GM12878 (cell line): ENCODE measurements around the gene DENND1A. TPM values are rescaled to one million over a fixed set of nuclear protein-coding genes. Genes with fewer than 3 reads are reported as not detected.

Experiments used
- CBX3 ChIP-seq: fragments of 200-600 bp; sonication (generic); IDR thresholded peaks from 2 replicates; pipeline ENCODE4 v1.6.1; 2016; ENCODE audit warnings: low read depth, borderline replicate concordance
- CREB1 ChIP-seq: IDR thresholded peaks from 2 replicates; pipeline ENCODE4 v1.6.1; 2012; ENCODE audit warnings: low read depth, mild to moderate bottlenecking, inconsistent platforms
- CREM ChIP-seq: IDR thresholded peaks from 2 replicates; pipeline ENCODE4 v1.6.1; 2014; ENCODE audit warnings: antibody characterized with exemption, low read depth
- NFYB ChIP-seq: IDR thresholded peaks from 2 replicates; pipeline ENCODE4 v1.6.1; 2011; ENCODE audit warnings: low read depth, mild to moderate bottlenecking, low read length, improper control_type of control experiment, moderate library complexity; ENCODE audit not compliant: insufficient read depth
- PKNOX1 ChIP-seq: fragments of 450-650 bp; IDR thresholded peaks from 2 replicates; pipeline ENCODE4 v1.6.1; 2016; ENCODE audit warnings: mild to moderate bottlenecking
- RCOR1 ChIP-seq: conservative IDR thresholded peaks from 2 replicates; pipeline ENCODE4 v1.6.1; 2012; ENCODE audit warnings: low read depth, low read length, improper control_type of control experiment
- RELB ChIP-seq: fragments of 450-650 bp; IDR thresholded peaks from 2 replicates; pipeline ENCODE4 v1.6.1; 2017; ENCODE audit warnings: low read depth, mild to moderate bottlenecking, moderate library complexity
- SIX5 ChIP-seq: IDR thresholded peaks from 2 replicates; pipeline ENCODE4 v1.6.1; 2011; ENCODE audit warnings: mild to moderate bottlenecking, low read depth, low read length, moderate library complexity; ENCODE audit not compliant: severe bottlenecking
- STAT1 ChIP-seq: fragments of 450-650 bp; conservative IDR thresholded peaks from 2 replicates; pipeline ENCODE4 v1.6.1; 2014; ENCODE audit warnings: antibody characterized with exemption, mild to moderate bottlenecking
- SUPT20H ChIP-seq: IDR thresholded peaks from 2 replicates; pipeline ENCODE4 v1.6.1; 2011; ENCODE audit warnings: low read depth, mild to moderate bottlenecking, low read length, moderate library complexity, borderline replicate concordance; ENCODE audit not compliant: control insufficient read depth
- TAF1 ChIP-seq: IDR thresholded peaks from 2 replicates; pipeline ENCODE4 v1.6.1; 2011; ENCODE audit warnings: mild to moderate bottlenecking, low read depth, low read length, borderline replicate concordance
- ZNF24 ChIP-seq: fragments of 450-650 bp; IDR thresholded peaks from 2 replicates; pipeline ENCODE4 v1.6.1; 2017; ENCODE audit warnings: antibody characterized with exemption, mild to moderate bottlenecking
- ZNF687 ChIP-seq: fragments of 450-650 bp; IDR thresholded peaks from 2 replicates; pipeline ENCODE4 v1.6.1; 2017; ENCODE audit warnings: mild to moderate bottlenecking, moderate library complexity
- polyA plus RNA-seq, 11 experiments: library from polyadenylated mRNA; depleted of rRNA in 4 of 11; unstranded in 6 of 11; stranded (reverse) in 5 of 11; fragments of >200 nt; fragmentation: Nextera tagmentation in 4 of 11; fragmentation: Illumina TruSeq in 1 of 11; extraction: Ambion mirVana in 4 of 11; extraction: Trizol in 1 of 11; gene quantifications; 1 replicate in 1 of 11; 2 replicates in 10 of 11; pipeline versions ENCODE4 v1.2.1 to v1.2.3, GENCODE V29; 2011 to 2016; ENCODE audit warnings: inconsistent platforms in 2 of 11, missing spikeins in 2 of 11, low read depth in 1 of 11
- total RNA-seq, 4 experiments: library from RNA; depleted of rRNA in 3 of 4; stranded (reverse); fragments of >200 nt in 3 of 4; fragmentation: Illumina TruSeq in 1 of 4; extraction: Trizol in 1 of 4; gene quantifications; 2 replicates each; pipeline versions ENCODE4 v1.2.1 to v1.2.3, GENCODE V29; 2013 to 2021

DENND1A gene
- total and polyA plus RNA-seq, 10 of the 15 experiments (the other 5 are each of a cell fraction or from before 2014, with no cell fraction given), result 14.1 to 48.6 (median 35.2) TPM

- no peak for TF ChIP-seq SUPT20H
- no peak for TF ChIP-seq ZNF24
- TF ChIP-seq RCOR1, result no peak
- no peak for TF ChIP-seq CREM
- no peak for TF ChIP-seq PKNOX1
- no peak for TF ChIP-seq CBX3
- TF ChIP-seq TAF1, result no peak
- TF ChIP-seq STAT1, result no peak
- TF ChIP-seq ZNF687, result no peak
- no peak for TF ChIP-seq RELB
- TF ChIP-seq CREB1, result no peak
- TF ChIP-seq NFYB, result no peak
- TF ChIP-seq SIX5, result no peak
These were observed 538.7 kb downstream of the DENND1A start (continued) for GRCh38 chr9:123391233-123391632.
